ENCODE data around the gene LYPD5.

Gene LYPD5

DNA sequence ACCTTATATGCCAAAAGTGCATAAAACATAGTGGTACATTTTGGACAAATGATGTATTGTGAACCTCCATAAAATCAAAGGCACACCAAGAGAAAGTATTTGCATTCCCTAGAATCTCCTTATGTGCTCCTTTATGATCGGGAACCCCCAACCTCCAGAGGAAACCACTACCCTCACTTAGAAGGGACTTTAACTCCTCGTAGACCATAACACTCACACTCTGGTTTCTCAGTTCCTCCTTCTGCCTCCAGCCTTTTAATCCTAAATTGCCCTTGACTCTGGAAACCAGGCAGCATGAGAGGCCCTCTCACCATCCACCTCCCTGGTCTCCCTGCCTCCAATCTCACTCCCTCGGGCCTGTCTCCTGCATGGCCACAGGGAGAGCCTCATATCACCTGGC lies 11.7 kb downstream of the LYPD5 start:
- Histone ChIP-seq H2AFZ (ENCODE audit: low read depth) (no peak overlapping the region), H3K9ac (no peak overlapping the region), H3K27ac (no peak overlapping the region), H3K4me2 (no peak overlapping the region), H3K4me3 (IDR thresholded peaks at IDR 0.05; ENCODE audit: insufficient read depth, low read depth, low read length) (no peak overlapping the region), H3K27me3 (ENCODE audit: insufficient read depth, low read depth) (no peaks in the 10 kb centered on the region), H4K20me1 (ENCODE audit: insufficient read depth) (no peaks in the 10 kb centered on the region), H3K79me2 (ENCODE audit: insufficient read depth, low read depth) (no peaks in the 10 kb centered on the region), H3K36me3 (ENCODE audit: insufficient read depth) (no peaks in the 10 kb centered on the region), H3K4me1 (ENCODE audit: low read depth, poor library complexity, severe bottlenecking) (no peaks in the 10 kb centered on the region)
- TF ChIP-seq, protein P1, sequence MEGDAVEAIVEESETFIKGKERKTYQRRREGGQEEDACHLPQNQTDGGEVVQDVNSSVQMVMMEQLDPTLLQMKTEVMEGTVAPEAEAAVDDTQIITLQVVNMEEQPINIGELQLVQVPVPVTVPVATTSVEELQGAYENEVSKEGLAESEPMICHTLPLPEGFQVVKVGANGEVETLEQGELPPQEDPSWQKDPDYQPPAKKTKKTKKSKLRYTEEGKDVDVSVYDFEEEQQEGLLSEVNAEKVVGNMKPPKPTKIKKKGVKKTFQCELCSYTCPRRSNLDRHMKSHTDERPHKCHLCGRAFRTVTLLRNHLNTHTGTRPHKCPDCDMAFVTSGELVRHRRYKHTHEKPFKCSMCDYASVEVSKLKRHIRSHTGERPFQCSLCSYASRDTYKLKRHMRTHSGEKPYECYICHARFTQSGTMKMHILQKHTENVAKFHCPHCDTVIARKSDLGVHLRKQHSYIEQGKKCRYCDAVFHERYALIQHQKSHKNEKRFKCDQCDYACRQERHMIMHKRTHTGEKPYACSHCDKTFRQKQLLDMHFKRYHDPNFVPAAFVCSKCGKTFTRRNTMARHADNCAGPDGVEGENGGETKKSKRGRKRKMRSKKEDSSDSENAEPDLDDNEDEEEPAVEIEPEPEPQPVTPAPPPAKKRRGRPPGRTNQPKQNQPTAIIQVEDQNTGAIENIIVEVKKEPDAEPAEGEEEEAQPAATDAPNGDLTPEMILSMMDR (conservative IDR thresholded peaks at IDR 0.05; ENCODE audit: low read depth, low read length), result no peak

DNA sequence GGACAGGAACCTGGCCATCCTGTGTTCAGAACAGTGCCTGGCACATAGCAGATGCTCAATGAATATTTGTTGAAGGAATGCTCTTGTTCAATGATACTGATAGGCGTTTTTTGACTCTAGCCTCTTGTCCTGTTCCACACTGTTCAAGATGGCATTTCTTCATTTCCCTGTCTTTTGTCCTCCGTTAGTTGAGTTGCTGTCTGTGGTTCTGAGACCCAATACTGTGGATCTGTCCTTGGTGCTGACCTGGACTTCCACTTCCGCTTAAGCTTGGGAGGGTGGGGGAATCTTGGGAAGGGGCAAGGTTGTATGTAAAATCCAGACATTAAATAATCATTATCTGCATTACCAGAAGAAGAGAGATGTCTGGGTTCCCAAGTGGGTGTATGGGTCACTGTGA lies 13.2 kb downstream of the LYPD5 start:
- no peaks in the 10 kb centered on the region for H3K36me3 ChIP-seq (ENCODE audit: insufficient read depth)
- no peak overlapping the region for H3K27ac ChIP-seq
- no peaks in the 10 kb centered on the region for H3K79me2 ChIP-seq (ENCODE audit: insufficient read depth, low read depth)
- no peak overlapping the region for H3K4me2 ChIP-seq
- H3K4me1 ChIP-seq (ENCODE audit: low read depth, poor library complexity, severe bottlenecking), result no peaks in the 10 kb centered on the region
- H3K9ac ChIP-seq, result no peak overlapping the region
- no peaks in the 10 kb centered on the region for H4K20me1 ChIP-seq (ENCODE audit: insufficient read depth)
- H3K4me3 ChIP-seq (IDR thresholded peaks at IDR 0.05; ENCODE audit: insufficient read depth, low read depth, low read length), result no peak overlapping the region
- H3K27me3 ChIP-seq (ENCODE audit: insufficient read depth, low read depth), result no peaks in the 10 kb centered on the region
- H2AFZ ChIP-seq (ENCODE audit: low read depth), result no peak overlapping the region
- TF ChIP-seq, protein P1 (conservative IDR thresholded peaks at IDR 0.05; ENCODE audit: low read depth, low read length), result no peak

DNA sequence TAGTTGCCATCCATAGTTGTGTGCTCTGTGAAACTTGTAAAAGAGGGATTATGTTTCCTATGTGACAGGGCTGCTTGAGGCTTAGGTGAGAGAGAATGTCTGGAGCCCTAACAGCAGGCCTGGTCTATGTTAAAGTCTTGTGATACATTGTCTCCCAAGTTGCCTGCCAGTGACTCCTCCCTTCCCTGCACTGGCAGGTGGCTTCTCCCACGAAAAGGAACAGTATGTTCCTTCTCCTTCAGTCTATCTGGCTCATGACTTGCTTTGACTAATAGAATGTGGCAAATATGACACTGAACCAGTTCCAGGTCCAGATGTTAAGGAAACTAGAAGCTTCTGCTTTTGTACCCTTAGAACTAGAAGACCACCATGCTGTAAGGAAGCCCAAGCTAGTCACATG lies 15.6 kb downstream of the LYPD5 start:
- Histone ChIP-seq H3K4me2 (no peak overlapping the region), H3K27ac (no peak overlapping the region), H3K36me3 (ENCODE audit: insufficient read depth) (no peaks in the 10 kb centered on the region), H3K4me3 (IDR thresholded peaks at IDR 0.05; ENCODE audit: insufficient read depth, low read depth, low read length) (no peak overlapping the region), H3K9ac (no peak overlapping the region), H3K79me2 (ENCODE audit: insufficient read depth, low read depth) (no peaks in the 10 kb centered on the region), H2AFZ (ENCODE audit: low read depth) (no peak overlapping the region), H3K27me3 (ENCODE audit: insufficient read depth, low read depth) (no peaks in the 10 kb centered on the region), H4K20me1 (ENCODE audit: insufficient read depth) (no peaks in the 10 kb centered on the region), H3K4me1 (ENCODE audit: low read depth, poor library complexity, severe bottlenecking) (no peaks in the 10 kb centered on the region)
- TF ChIP-seq, protein P1 (conservative IDR thresholded peaks at IDR 0.05; ENCODE audit: low read depth, low read length), result no peak

DNA sequence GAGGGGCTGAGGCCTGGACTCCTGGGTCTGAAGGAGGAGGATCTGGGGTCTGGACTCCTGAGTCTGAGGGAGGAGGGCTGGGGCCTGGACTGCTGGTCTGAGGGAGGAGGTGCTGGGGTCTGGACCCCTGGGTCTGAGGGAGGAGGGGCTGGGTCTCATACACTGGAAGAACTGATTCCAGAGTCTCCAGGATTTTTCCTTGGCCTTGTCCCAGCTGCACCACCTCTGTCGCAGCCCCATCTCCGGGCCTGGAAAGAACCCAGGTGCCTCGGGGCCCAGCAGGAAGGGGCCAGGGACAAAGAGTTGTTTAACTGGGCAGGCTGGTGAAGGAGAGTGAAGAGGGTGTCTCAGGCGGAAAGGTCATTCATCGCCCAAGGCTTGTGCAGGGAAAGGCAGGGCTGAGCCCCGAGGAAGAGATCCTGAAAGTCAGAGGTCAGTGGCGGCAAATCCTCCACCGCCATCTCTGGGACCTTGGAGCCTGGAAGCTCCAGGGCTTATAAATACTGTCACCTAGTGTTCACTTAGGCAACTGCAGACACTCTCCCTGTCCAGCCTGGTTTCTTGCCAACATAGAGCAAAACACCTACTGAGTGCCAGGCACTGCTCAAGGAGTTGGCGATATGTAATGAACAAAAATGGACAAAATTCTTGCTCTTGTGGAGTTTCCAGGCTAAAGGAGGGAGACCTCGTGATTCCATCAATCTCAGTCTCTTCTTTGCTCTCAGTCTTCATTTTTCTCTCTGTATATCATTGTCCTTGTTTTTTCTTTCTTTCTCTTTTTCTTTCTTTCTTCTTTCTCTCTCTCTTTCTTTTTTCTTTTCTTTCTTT lies 17.1 kb downstream of the LYPD5 start:
- Histone ChIP-seq H3K36me3 (ENCODE audit: insufficient read depth) (no peaks in the 10 kb centered on the region), H3K9ac (no peak overlapping the region), H3K4me3 (IDR thresholded peaks at IDR 0.05; ENCODE audit: insufficient read depth, low read depth, low read length) (no peak overlapping the region), H3K27ac (no peak overlapping the region), H3K27me3 (ENCODE audit: insufficient read depth, low read depth) (no peaks in the 10 kb centered on the region), H4K20me1 (ENCODE audit: insufficient read depth) (no peaks in the 10 kb centered on the region), H2AFZ (ENCODE audit: low read depth) (peak overlapping the region; percentile 18; the same call in 1 of the 2 replicates), H3K4me2 (no peak overlapping the region), H3K79me2 (ENCODE audit: insufficient read depth, low read depth) (no peaks in the 10 kb centered on the region), H3K4me1 (ENCODE audit: low read depth, poor library complexity, severe bottlenecking) (no peaks in the 10 kb centered on the region)
- TF ChIP-seq, protein P1 (conservative IDR thresholded peaks at IDR 0.05; ENCODE audit: low read depth, low read length), result peak; percentile 87
